ENCODE measurements around the gene LAMB3. TPM values are rescaled to one million over a fixed set of nuclear protein-coding genes. Genes with fewer than 3 reads are reported as not detected.
A peak's percentile ranks its signal among the peaks of the same experiment; 100 is the strongest.

The LAMB3 gene
- total RNA-seq, 1 donor from 2014 or later = 26.9 TPM

DNA sequence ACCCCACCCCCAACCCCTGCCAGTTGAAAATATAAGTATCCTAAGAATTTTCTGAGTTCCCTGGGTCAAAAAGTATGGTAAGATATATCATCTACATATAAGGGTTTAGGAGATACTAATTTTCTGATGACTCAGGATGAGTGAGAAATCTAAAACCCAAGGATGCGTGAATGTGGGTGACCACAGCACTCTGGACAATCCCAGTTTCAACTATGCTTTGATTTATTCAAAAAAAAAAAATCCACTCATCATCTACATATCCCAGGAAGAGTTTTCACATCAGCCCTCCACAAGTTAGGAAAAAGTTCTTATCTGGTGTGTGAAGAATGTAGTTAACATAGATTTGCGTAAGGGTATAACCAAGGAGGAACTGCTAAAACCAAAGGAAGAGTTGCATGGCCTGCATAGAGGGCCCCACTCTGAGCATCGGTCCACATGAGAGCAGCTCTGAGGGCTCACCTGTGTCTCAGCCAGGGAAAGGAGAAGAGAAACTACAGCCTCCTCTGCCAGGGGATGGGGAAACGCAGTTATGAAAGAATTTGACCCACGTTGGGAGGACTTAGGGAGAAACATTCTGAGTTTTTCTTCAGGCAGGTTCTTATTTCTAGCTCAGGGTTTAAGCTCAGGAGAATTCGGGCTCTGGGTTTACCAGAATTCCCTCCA, 18.8 kb downstream of the LAMB3 start:
- no peak for DNase-seq

GRCh38 chr1:209630383-209631225, 21.6 kb downstream of the LAMB3 start:
- no peak for DNase-seq

- DNase-seq = no peak
Observed at GRCh38 chr1:209629621-209630382, 22.4 kb downstream of the LAMB3 start.

- DNase-seq = no peak
Observed at GRCh38 chr1:209628618-209629299, 23.5 kb downstream of the LAMB3 start.

DNA sequence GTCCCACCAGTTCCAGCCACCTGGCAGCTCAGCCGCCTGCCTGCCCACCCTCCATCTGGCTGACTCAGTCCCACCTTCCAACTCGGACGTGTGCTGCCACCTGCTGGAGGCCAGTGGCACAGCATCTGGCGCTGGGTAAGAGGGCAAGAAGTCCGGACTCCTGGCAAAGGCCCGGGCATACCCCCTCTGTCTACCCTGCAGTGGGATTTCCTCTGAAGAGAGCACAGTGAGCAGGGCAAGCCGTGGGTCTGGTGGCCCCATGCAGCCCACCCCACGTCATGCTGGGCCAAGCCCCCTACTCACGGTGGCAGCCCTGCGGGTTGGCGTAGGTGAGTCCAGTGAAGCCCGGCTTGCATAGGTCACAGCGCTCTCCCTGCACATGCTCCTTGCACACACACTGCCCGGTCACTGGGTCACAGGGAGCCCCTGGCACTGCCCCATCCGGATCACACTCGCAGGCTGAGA, 24.5 kb downstream of the LAMB3 start:
- peak; percentile 94 for DNase-seq

DNA sequence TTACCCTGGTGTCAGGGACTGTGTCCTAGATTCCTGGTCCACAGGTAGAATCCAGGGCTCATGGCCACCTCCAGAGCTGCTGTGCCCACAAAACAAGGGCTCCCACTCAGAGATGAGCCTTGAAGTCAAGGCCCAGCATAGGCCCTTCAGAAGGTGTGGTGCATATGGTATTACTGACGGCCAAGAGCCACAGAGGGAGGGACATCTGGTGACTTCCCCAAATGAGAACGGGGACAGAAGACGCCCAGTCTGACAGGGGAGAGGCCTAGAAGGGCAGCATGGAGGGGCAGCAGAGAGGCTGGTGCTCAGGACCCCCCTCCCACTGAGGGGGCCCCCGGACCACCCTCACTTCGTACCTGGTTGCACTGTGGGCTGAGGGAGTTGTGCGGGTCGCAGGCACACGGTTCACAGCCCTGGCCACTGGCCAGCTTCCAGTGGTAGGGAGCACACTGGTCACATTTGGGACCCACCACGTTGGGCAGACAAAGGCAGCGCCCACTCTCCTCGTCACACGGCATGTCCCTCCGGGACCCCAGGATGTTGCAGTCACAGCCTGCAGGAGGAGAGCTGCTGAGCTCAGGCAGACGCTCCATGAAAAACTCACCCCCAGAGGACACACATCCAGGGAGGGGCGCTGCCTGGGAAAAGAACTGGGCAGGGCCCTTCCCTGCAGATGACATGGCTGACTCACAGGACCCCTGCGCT, 25.0 kb downstream of the LAMB3 start:
- no peak for DNase-seq

DNA sequence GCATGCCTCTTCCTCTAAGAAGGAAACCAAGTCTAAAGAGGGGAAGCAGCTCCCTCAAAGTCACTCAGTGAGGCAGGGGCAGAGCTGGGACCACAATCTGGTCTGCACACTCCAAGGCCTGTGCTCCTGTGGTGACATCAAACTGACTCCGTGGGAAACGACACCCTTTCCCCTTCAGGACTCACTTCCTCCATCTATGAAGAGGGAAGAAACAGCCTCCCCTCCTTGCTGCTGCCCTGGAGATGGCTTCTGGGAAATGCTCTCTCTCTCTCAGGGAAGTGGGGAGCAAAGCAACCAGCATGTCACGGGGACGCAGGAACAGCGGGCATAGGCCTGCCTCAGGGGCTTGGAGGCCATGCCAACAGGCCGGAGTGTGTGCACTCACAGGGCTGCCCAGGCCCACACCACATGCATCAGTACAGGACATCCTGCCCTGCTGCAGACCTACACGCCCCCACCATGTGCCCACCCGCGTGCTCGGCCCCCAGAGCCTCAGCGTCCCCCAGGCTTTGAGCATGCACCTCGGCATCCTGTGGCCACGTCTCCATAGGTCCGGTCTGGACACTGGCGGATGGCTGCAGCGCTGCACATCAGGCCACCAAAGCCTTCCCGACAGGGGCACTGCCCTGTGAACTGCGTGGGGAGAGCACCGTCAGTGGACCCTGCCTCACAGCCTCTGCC, 25.7 kb downstream of the LAMB3 start:
- DNase-seq = no peak

- DNase-seq = peak; percentile 92
Observed at GRCh38 chr1:209625791-209626285, 26.4 kb downstream of the LAMB3 start.

- peak; percentile 49 for DNase-seq
Observed at GRCh38 chr1:209624558-209625549, 27.4 kb downstream of the LAMB3 start.

GRCh38 chr1:209622841-209623829, 29.1 kb downstream of the LAMB3 start:
- DNase-seq = no peak

GRCh38 chr1:209621741-209622655, 30.2 kb downstream of the LAMB3 start:
- DNase-seq = no peak

DNA sequence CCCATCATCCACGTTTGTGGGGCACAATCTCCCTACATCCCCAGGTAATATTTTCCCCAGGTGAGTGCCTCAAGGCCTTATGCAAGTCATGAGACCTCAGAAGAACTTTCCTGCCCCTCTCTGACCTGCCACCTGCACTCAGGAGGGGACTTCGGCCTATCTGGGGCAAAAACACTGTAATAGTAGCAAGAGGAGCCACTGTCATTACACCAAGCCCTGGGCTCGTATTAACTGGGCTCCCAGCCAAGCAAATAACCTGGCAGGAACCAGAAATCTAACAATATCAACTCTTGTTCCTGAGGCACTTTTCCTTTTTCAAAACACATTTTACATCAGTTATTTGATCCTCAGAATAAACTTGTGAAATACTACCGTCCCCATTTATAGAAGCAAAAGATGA, 30.9 kb downstream of the LAMB3 start:
- no peak for DNase-seq

DNA sequence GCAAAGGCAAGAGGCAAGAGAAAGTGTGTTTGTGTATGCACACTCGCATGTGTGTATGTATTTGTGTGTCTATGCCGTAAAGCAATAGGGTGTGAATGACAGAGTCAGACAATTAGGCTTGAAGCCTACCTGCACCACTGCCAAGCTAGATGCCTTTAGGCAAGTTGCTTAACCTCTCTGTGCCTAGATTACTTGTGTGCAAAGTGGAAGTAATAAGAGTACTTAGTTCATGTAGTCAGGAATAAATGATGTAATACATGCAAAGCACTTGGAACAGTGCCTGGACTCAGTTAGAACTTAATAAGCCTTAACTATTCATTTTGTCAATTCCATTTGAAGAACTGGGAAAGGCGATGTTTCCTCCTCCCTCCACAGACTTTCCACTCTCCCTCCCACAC, 31.7 kb downstream of the LAMB3 start:
- DNase-seq = no peak

- no peak for DNase-seq
Observed at GRCh38 chr1:209619696-209620486, 32.3 kb downstream of the LAMB3 start.

GRCh38 chr1:209618756-209619420, 33.3 kb downstream of the LAMB3 start:
- peak; percentile 80 for DNase-seq

- no peak for DNase-seq
Observed at GRCh38 chr1:209618291-209618690, 33.9 kb downstream of the LAMB3 start.
